K562 (cell line): ENCODE measurements around the gene TTK. TPM values are rescaled to one million over a fixed set of nuclear protein-coding genes. Genes with fewer than 3 reads are reported as not detected.
A peak's percentile ranks its signal among the peaks of the same experiment; 100 is the strongest.

Experiments
- ATAC-seq: fragments of 200-7000 bp; cut with Tn5 transposase; 3 replicates; pipeline ENCODE4 v1.9.1; 2020; ENCODE audit warnings: moderate library complexity
- BruUV-seq: library from RNA; stranded (reverse); fragments of 400-500 nt; replicated peaks from 2 replicates; lab custom pipeline; 2021; lab: Mats Ljungman, UMichigan
- CTCF ChIA-PET: fragments of 300-600 bp; formaldehyde crosslinking; extraction: SDS; loops from one replicate; lab custom pipeline; 2021; ENCODE audit warnings: low intra/inter-chr PET ratio; lab: Yijun Ruan, JAX
- POLR2A ChIA-PET: fragments of 300-600, 350-650 bp; sonication (Branson Sonifier 250); formaldehyde crosslinking; extraction: SDS; loops from one replicate; lab custom pipeline; 2021; ENCODE audit warnings: antibody characterized with exemption, inconsistent platforms; lab: Yijun Ruan, JAX
- DNase-seq, 4 experiments: peaks; one replicate each; pipeline versions ENCODE4 v3.0.0 to v3.0.0-alpha.2; 2011 to 2018; ENCODE audit warnings: low spot score in 3 of 4, mixed read lengths in 3 of 4; ENCODE audit errors: extremely low read depth in 1 of 4
- FAIRE-seq: peaks from 2 replicates; lab custom pipeline; 2011; peaks lifted over from hg19 to GRCh38; lab: Jason Lieb, UNC
- H2AFZ ChIP-seq: 2 replicates; pipeline ENCODE4 v1.6.0; 2011; ENCODE audit warnings: low read depth, low read length, control low read depth, inconsistent platforms
- H3K27ac ChIP-seq: fragments of 200-600 bp; 3 replicates; pipeline ENCODE4 v1.8.0; 2011; ENCODE audit warnings: low read depth, mild to moderate bottlenecking, control low read depth, inconsistent platforms, low read length, moderate library complexity, mixed read lengths; ENCODE audit errors: extremely low read depth
- H3K27me3 ChIP-seq, 2 experiments: fragments of 300-600 bp in 1 of 2; 2 replicates in 1 of 2; 3 replicates in 1 of 2; pipeline versions ENCODE4 v1.6.0 to v1.8.0; 2011; ENCODE audit warnings: inconsistent platforms in 2 of 2, low read length in 2 of 2, mild to moderate bottlenecking in 1 of 2, mixed read lengths in 1 of 2, moderate library complexity in 1 of 2; ENCODE audit not compliant: control insufficient read depth in 2 of 2, insufficient read depth in 2 of 2
- H3K36me3 ChIP-seq: fragments of 300-600 bp; 3 replicates; pipeline ENCODE4 v1.8.0; 2011; ENCODE audit warnings: mild to moderate bottlenecking, low read length, inconsistent platforms; ENCODE audit not compliant: control insufficient read depth, insufficient read depth
- H3K4me1 ChIP-seq, 2 experiments: fragments of 200-600 bp in 1 of 2; replicated peaks in 1 of 2; 2 replicates in 1 of 2; 3 replicates in 1 of 2; pipeline versions ENCODE4 v1.5.1 to v1.8.0; 2011; ENCODE audit warnings: inconsistent platforms in 2 of 2, low read length in 2 of 2, mild to moderate bottlenecking in 1 of 2, mixed read lengths in 1 of 2, moderate library complexity in 1 of 2; ENCODE audit not compliant: control insufficient read depth in 2 of 2, insufficient read depth in 2 of 2
- H3K4me2 ChIP-seq: 2 replicates; pipeline ENCODE4 v1.6.1; 2011; ENCODE audit warnings: low read length, control low read depth, inconsistent platforms, mixed read lengths; ENCODE audit not compliant: insufficient read depth
- H3K4me3 ChIP-seq: fragments of 200-600 bp; sonication (generic), shearing (Covaris generic); 2 replicates; pipeline ENCODE4 v1.5.1; 2016; ENCODE audit warnings: control low read depth, inconsistent platforms
- H3K79me2 ChIP-seq: fragments of 200-600 bp; 3 replicates; pipeline ENCODE4 v1.8.0; 2011; ENCODE audit warnings: low read length, inconsistent platforms; ENCODE audit not compliant: control insufficient read depth, insufficient read depth
- H3K9ac ChIP-seq, 2 experiments: 2 replicates each; pipeline versions ENCODE4 v1.6.0 to v1.6.1; 2011; ENCODE audit warnings: low read depth in 2 of 2, low read length in 2 of 2, control low read depth in 1 of 2, inconsistent platforms in 1 of 2, mild to moderate bottlenecking in 1 of 2, mixed read lengths in 1 of 2; ENCODE audit not compliant: insufficient read depth in 1 of 2
- H3K9me1 ChIP-seq: one replicate; pipeline ENCODE4 v1.6.0; 2011; ENCODE audit warnings: inconsistent platforms, mild to moderate bottlenecking, low read length, moderate library complexity; ENCODE audit not compliant: control insufficient read depth, insufficient read depth
- H3K9me3 ChIP-seq: replicated peaks from 2 replicates; pipeline ENCODE4 v1.5.1; 2011; ENCODE audit warnings: low read depth, low read length, inconsistent platforms; ENCODE audit not compliant: control insufficient read depth, insufficient read depth
- H4K20me1 ChIP-seq: replicated peaks from 2 replicates; pipeline ENCODE4 v1.6.1; 2011; ENCODE audit warnings: low read length, inconsistent platforms, mixed read lengths; ENCODE audit not compliant: control insufficient read depth, insufficient read depth
- DPF2 ChIP-seq: fragments of 450-650 bp; IDR thresholded peaks from 2 replicates; pipeline ENCODE4 v1.6.1; 2016
- E2F8 ChIP-seq: fragments of 450-650 bp; IDR thresholded peaks from 2 replicates; pipeline ENCODE4 v1.7.1; 2018; ENCODE audit warnings: mild to moderate bottlenecking, low read depth; ENCODE audit not compliant: partially characterized antibody
- FIP1L1 ChIP-seq: fragments of 200-400 bp; formaldehyde crosslinking; IDR thresholded peaks from 2 replicates; pipeline ENCODE4 v1.6.1; 2018; ENCODE audit warnings: mild to moderate bottlenecking, low read depth, low read length; ENCODE audit not compliant: poor library complexity, severe bottlenecking
- GABPB2 ChIP-seq: fragments of 250-450 bp; sonication (Bioruptor Pico); conservative IDR thresholded peaks from 2 replicates; pipeline ENCODE4 v1.5.1; 2021; ENCODE audit warnings: mild to moderate bottlenecking
- MAFF ChIP-seq: IDR thresholded peaks from 2 replicates; pipeline ENCODE4 v1.6.1; 2012; ENCODE audit warnings: low read length, improper control_type of control experiment
- MAFK ChIP-seq: IDR thresholded peaks from 2 replicates; pipeline ENCODE4 v1.6.1; 2011; ENCODE audit warnings: low read length, improper control_type of control experiment
- MCM2 ChIP-seq: fragments of 450-650 bp; IDR thresholded peaks from 2 replicates; pipeline ENCODE4 v1.6.1; 2017; ENCODE audit warnings: low read depth, mild to moderate bottlenecking
- PTRF ChIP-seq: fragments of 450-650 bp; IDR thresholded peaks from 2 replicates; pipeline ENCODE4 v1.6.1; 2016; ENCODE audit warnings: mild to moderate bottlenecking, missing genetic modification characterization, missing compliant biosample characterization
- REST ChIP-seq, 2 experiments: fragments of 450-650 bp; formaldehyde crosslinking in 1 of 2; IDR thresholded peaks; 2 replicates each; pipeline versions ENCODE4 v1.4.0 to v1.6.1; 2014 to 2020; ENCODE audit warnings: mild to moderate bottlenecking in 2 of 2, borderline replicate concordance in 1 of 2, low read depth in 1 of 2
- SETDB1 ChIP-seq: IDR thresholded peaks from one replicate; pipeline ENCODE4 v1.6.1; 2012; ENCODE audit warnings: low read length, control low read depth, inconsistent platforms
- TBL1XR1 ChIP-seq, 2 experiments: IDR thresholded peaks; 2 replicates each; pipeline ENCODE4 v1.6.1; 2012; ENCODE audit warnings: improper control_type of control experiment in 2 of 2, low read length in 2 of 2, mild to moderate bottlenecking in 1 of 2
- ZNF224 ChIP-seq: sonication (generic); formaldehyde crosslinking; IDR thresholded peaks from 2 replicates; pipeline ENCODE4 v1.8.0; 2022; ENCODE audit warnings: mild to moderate bottlenecking, missing genetic modification reagents
- ZNF274 ChIP-seq: IDR thresholded peaks from 2 replicates; pipeline ENCODE4 v1.6.1; 2011; ENCODE audit warnings: low read depth, mild to moderate bottlenecking, low read length, moderate library complexity, borderline replicate concordance
- ZNF3 ChIP-seq: fragments of 250-450 bp; sonication (Bioruptor Pico); IDR thresholded peaks from 2 replicates; pipeline ENCODE4 v1.5.0; 2021; ENCODE audit warnings: mild to moderate bottlenecking, moderate library complexity
- ZNF316 ChIP-seq: fragments of 450-650 bp; IDR thresholded peaks from 2 replicates; pipeline ENCODE4 v1.6.1; 2016
- in situ Hi-C: fragments of 300-500 bp; cut with MboI; formaldehyde crosslinking; loops from 4 replicates; pipeline ENCODE4 v1.15.0; 2018; ENCODE audit warnings: inconsistent platforms, mixed read lengths
- intact Hi-C: fragments of 100-400 bp; cut with micrococcal nuclease; formaldehyde crosslinking; loops from 2 replicates; pipeline ENCODE4 v1.14.2; 2022
- polyA plus RNA-seq, 8 experiments: library from polyadenylated mRNA; depleted of rRNA in 4 of 8; stranded (reverse) in 5 of 8; unstranded in 3 of 8; fragments of >200 nt; fragmentation: Nextera tagmentation in 2 of 8; fragmentation: Illumina TruSeq in 1 of 8; extraction: Ambion mirVana in 2 of 8; extraction: Trizol in 1 of 8; gene quantifications; 2 replicates each; pipeline versions ENCODE4 v1.2.1 to v1.2.3, GENCODE V29; 2011 to 2014; ENCODE audit warnings: inconsistent platforms in 1 of 8, missing spikeins in 1 of 8
- total RNA-seq, 7 experiments: library from RNA; depleted of rRNA in 6 of 7; stranded (reverse); fragments of >200 nt in 6 of 7; fragmentation: Illumina TruSeq in 2 of 7; extraction: Trizol in 2 of 7; gene quantifications; 2 replicates each; pipeline versions ENCODE4 v1.2.1 to v1.2.3, GENCODE V29; 2011 to 2021; ENCODE audit warnings: low replicate concordance in 1 of 7

The TTK gene
- total and polyA plus RNA-seq, 9 of the 15 experiments (the other 6 are each of a cell fraction or from before 2014, with no cell fraction given): 32.7 to 58.9 (median 52.8) TPM

GRCh38 chr6:80060774-80061173 is 56.3 kb downstream of the TTK start:
- no peak for ATAC-seq

More at GRCh38 chr6:80060774-80061173, 56.3 kb downstream of the TTK start:
- no peaks in the 10 kb centered on the region for H3K9me1 ChIP-seq
- ChIA-PET POLR2A (no interaction called here), CTCF (no interaction called here)
- no peaks in the 10 kb centered on the region for H3K79me2 ChIP-seq
- no peak overlapping the region for H3K4me3 ChIP-seq
- H3K9me3 ChIP-seq: no peaks in the 10 kb centered on the region
- TF ChIP-seq E2F8 (no peak), ZNF316 (peak; percentile 55), MCM2 (no peak), PTRF (tag) (no peak), ZNF224 (no peak), TBL1XR1 (IDR thresholded peaks at IDR 0.05; ENCODE audit: low read length in 2 of 2) (no peak), DPF2 (no peak), GABPB2 (CRISPR knock-in tag) (no peak), MAFK (peak; percentile 61), SETDB1 (no peak), ZNF274 (no peak), REST (IDR thresholded peaks at IDR 0.05; ENCODE audit: borderline replicate concordance) (no peak), REST (CRISPR knock-in tag; IDR thresholded peaks at IDR 0.05; ENCODE audit: low read depth) (no peak), ZNF3 (CRISPR knock-in tag) (no peak), MAFF (peak; percentile 54; the same call in 1 of the 2 replicates), FIP1L1 (no peak)
- BruUV-seq: no TSS peak
- H3K36me3 ChIP-seq: no peaks in the 10 kb centered on the region
- no peak overlapping the region for H3K27ac ChIP-seq
- no peak overlapping the region for H3K4me2 ChIP-seq
- H3K4me1 ChIP-seq: no peaks in the 10 kb centered on the region; a peak in 1 of 5 replicates
- no peaks in the 10 kb centered on the region for H4K20me1 ChIP-seq
- no peak for DNase-seq
- intact Hi-C loops: no loop called here
- no peak for FAIRE-seq
- peaks cover 3 to 4% of the 10 kb centered on the region in 2 experiments; a peak in 4 of 5 replicates for H3K27me3 ChIP-seq
- H2AFZ ChIP-seq: no peak overlapping the region
- H3K9ac ChIP-seq: no peak overlapping the region
- in situ Hi-C loops: no loop called here
